Measurements from ENCODE around the gene SLC66A1. TPM values are rescaled to one million over a fixed set of nuclear protein-coding genes. Genes with fewer than 3 reads are reported as not detected.

Gene SLC66A1
- total RNA-seq, 2 donors from 2014 or later, result 10.6 to 13.1 TPM

DNA sequence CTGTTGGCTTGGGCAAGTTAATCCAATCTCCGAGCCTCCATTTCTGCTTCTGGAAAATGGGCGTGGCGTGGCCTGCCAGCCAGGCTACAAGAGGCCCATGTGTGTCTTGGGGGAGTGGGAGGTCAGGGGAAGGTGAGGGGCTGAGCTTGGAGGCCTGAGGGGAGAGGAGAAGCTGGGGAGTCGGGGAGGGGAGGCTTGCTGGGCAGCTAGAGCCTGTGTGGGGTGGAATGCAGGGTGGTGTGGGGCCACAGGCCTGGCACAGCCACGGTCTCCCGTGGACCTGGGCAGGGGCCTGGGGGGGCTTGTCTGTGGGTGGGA lies 14.6 kb downstream of the SLC66A1 start:
- H3K9me3 ChIP-seq, result no peaks in the 10 kb centered on the region
- H3K4me3 ChIP-seq, result no peak overlapping the region
- DNase-seq, result no peak
- H3K4me1 ChIP-seq, result no peaks in the 10 kb centered on the region
- intact Hi-C loops (cut with DNase I), result no loop called here
- H3K27ac ChIP-seq, result no peak overlapping the region
- TF ChIP-seq CTCF (IDR thresholded peaks at IDR 0.05), result no peak
- no peaks in the 10 kb centered on the region for H3K27me3 ChIP-seq
- H3K36me3 ChIP-seq, result no peaks in the 10 kb centered on the region
- H3K9ac ChIP-seq (ENCODE audit: low read depth in 2 of 2, low read length in 2 of 2), result no peak overlapping the region

GRCh38 chr1:19327301-19327700 lies 15.2 kb downstream of the SLC66A1 start:
- Histone ChIP-seq H3K9ac (ENCODE audit: low read depth in 2 of 2, low read length in 2 of 2) (no peak overlapping the region), H3K4me3 (no peak overlapping the region), H3K4me1 (no peaks in the 10 kb centered on the region), H3K27ac (no peak overlapping the region), H3K9me3 (no peaks in the 10 kb centered on the region), H3K36me3 (no peaks in the 10 kb centered on the region), H3K27me3 (no peaks in the 10 kb centered on the region)
- no peak for DNase-seq
- TF ChIP-seq CTCF (IDR thresholded peaks at IDR 0.05), result no peak
- intact Hi-C loops (cut with DNase I), result no loop called here

- intact Hi-C loops (cut with DNase I), result no loop called here
- no peak overlapping the region for H3K9ac ChIP-seq (ENCODE audit: low read depth in 2 of 2, low read length in 2 of 2)
- no peak overlapping the region for H3K27ac ChIP-seq
- no peaks in the 10 kb centered on the region for H3K36me3 ChIP-seq
- H3K4me1 ChIP-seq, result no peaks in the 10 kb centered on the region
- H3K4me3 ChIP-seq, result no peak overlapping the region
- DNase-seq, result no peak
- no peaks in the 10 kb centered on the region for H3K9me3 ChIP-seq
- H3K27me3 ChIP-seq, result no peaks in the 10 kb centered on the region
- no peak for TF ChIP-seq CTCF (IDR thresholded peaks at IDR 0.05)
Observed at GRCh38 chr1:19327736-19328135, 15.6 kb downstream of the SLC66A1 start.

- DNase-seq, result no peak
- Histone ChIP-seq H3K9me3 (no peaks in the 10 kb centered on the region), H3K36me3 (no peaks in the 10 kb centered on the region), H3K27ac (no peak overlapping the region), H3K4me1 (no peaks in the 10 kb centered on the region), H3K27me3 (no peaks in the 10 kb centered on the region), H3K9ac (ENCODE audit: low read depth in 2 of 2, low read length in 2 of 2) (no peak overlapping the region), H3K4me3 (no peak overlapping the region)
- TF ChIP-seq CTCF (IDR thresholded peaks at IDR 0.05), result no peak
- intact Hi-C loops (cut with DNase I), result no loop called here
Observed at GRCh38 chr1:19328486-19328885, 16.4 kb downstream of the SLC66A1 start.

- Histone ChIP-seq H3K27me3 (no peaks in the 10 kb centered on the region), H3K9me3 (no peaks in the 10 kb centered on the region), H3K27ac (no peak overlapping the region), H3K9ac (ENCODE audit: low read depth in 2 of 2, low read length in 2 of 2) (no peak overlapping the region), H3K36me3 (no peaks in the 10 kb centered on the region), H3K4me3 (no peak overlapping the region), H3K4me1 (no peaks in the 10 kb centered on the region)
- no peak for TF ChIP-seq CTCF (IDR thresholded peaks at IDR 0.05)
- DNase-seq, result no peak
- intact Hi-C loops (cut with DNase I), result no loop called here
Observed at GRCh38 chr1:19329188-19329587, 17.1 kb downstream of the SLC66A1 start.

DNA sequence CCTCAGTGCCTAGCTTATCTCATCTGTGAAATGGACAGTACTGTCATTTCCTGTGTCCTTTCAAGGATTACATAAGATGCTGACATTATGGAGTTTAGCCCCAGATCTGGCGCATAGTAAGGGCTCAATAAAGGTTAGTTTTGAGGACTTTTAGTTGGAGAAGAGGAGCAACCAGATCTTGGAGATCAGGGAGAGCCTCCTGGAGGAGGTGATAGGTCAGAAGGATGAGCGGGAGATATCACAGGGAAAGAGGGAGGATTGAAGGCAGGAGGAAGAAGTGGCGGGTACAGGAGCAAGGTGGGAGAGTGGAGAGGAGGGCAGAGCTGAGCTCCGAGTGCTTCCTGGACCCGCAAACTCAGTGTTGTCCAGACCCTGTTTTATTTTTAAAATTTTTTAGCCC lies 17.5 kb downstream of the SLC66A1 start:
- no peaks in the 10 kb centered on the region for H3K4me1 ChIP-seq
- no peak overlapping the region for H3K27ac ChIP-seq
- no peak for TF ChIP-seq CTCF (IDR thresholded peaks at IDR 0.05)
- intact Hi-C loops (cut with DNase I), result no loop called here
- no peaks in the 10 kb centered on the region for H3K27me3 ChIP-seq
- H3K36me3 ChIP-seq, result no peaks in the 10 kb centered on the region
- no peaks in the 10 kb centered on the region for H3K9me3 ChIP-seq
- H3K9ac ChIP-seq (ENCODE audit: low read depth in 2 of 2, low read length in 2 of 2), result no peak overlapping the region
- no peak overlapping the region for H3K4me3 ChIP-seq
- DNase-seq, result no peak
